GM12892 (cell line): ENCODE data around the gene DLK2.

Experiments
- POLR2A ChIP-seq: IDR thresholded peaks from 2 replicates; pipeline ENCODE4 v1.6.1; 2011; ENCODE audit warnings: low read depth, low read length, control low read depth
- POLR2AphosphoS5 ChIP-seq: IDR thresholded peaks from 2 replicates; pipeline ENCODE4 v1.6.1; 2011; ENCODE audit warnings: low read depth, low read length, control low read depth

- TF ChIP-seq POLR2A (no peak), POLR2AphosphoS5 (no peak)
These were observed 38.5 kb upstream of the DLK2 start for GRCh38 chr6:43493833-43494232.
